HepG2 (cell line): ENCODE measurements around the gene KMT2A. TPM values are rescaled to one million over a fixed set of nuclear protein-coding genes. Genes with fewer than 3 reads are reported as not detected.

ENCODE experiments used
- EEA1 ChIP-seq: sonication (generic); formaldehyde crosslinking; IDR thresholded peaks from 2 replicates; pipeline ENCODE4 v1.5.1; 2020; ENCODE audit warnings: mild to moderate bottlenecking, missing genetic modification reagents, borderline replicate concordance
- GPN1 ChIP-seq: sonication (generic); formaldehyde crosslinking; IDR thresholded peaks from 2 replicates; pipeline ENCODE4 v1.5.1; 2020; ENCODE audit warnings: missing genetic modification reagents, borderline replicate concordance
- PPARG ChIP-seq: conservative IDR thresholded peaks from 2 replicates; pipeline ENCODE4 v1.6.1; 2016; ENCODE audit warnings: missing biosample characterization, missing genetic modification reagents
- SP5 ChIP-seq: IDR thresholded peaks from 2 replicates; pipeline ENCODE4 v1.6.1; 2016; ENCODE audit warnings: low read depth, borderline replicate concordance
- ZNF20 ChIP-seq: sonication (generic); formaldehyde crosslinking; IDR thresholded peaks from 2 replicates; pipeline ENCODE4 v1.4.0; 2020; ENCODE audit warnings: mild to moderate bottlenecking, moderate library complexity, missing genetic modification reagents
- ZNF34 ChIP-seq: sonication (generic); formaldehyde crosslinking; IDR thresholded peaks from 2 replicates; pipeline ENCODE4 v1.4.0; 2020; ENCODE audit warnings: mild to moderate bottlenecking, missing genetic modification reagents, borderline replicate concordance
- ZNF354B ChIP-seq: sonication (generic); formaldehyde crosslinking; IDR thresholded peaks from 2 replicates; pipeline ENCODE4 v1.8.0; 2022; ENCODE audit warnings: mild to moderate bottlenecking, missing genetic modification reagents
- ZNF460 ChIP-seq: sonication (generic); formaldehyde crosslinking; IDR thresholded peaks from 2 replicates; pipeline ENCODE4 v1.5.1; 2020; ENCODE audit warnings: missing genetic modification reagents, mild to moderate bottlenecking, borderline replicate concordance
- ZNF577 ChIP-seq: sonication (generic); formaldehyde crosslinking; IDR thresholded peaks from 2 replicates; pipeline ENCODE4 v1.4.0; 2020; ENCODE audit warnings: mild to moderate bottlenecking, low read depth, missing genetic modification reagents, borderline replicate concordance
- ZNF724P ChIP-seq: sonication (generic); formaldehyde crosslinking; IDR thresholded peaks from 2 replicates; pipeline ENCODE4 v1.8.0; 2022; ENCODE audit warnings: missing genetic modification reagents, borderline replicate concordance
- ZNF746 ChIP-seq: sonication (generic); formaldehyde crosslinking; IDR thresholded peaks from 2 replicates; pipeline ENCODE4 v1.8.0; 2022; ENCODE audit warnings: mild to moderate bottlenecking, missing genetic modification reagents
- ZNF891 ChIP-seq: sonication (generic); formaldehyde crosslinking; IDR thresholded peaks from 2 replicates; pipeline ENCODE4 v1.5.0; 2020; ENCODE audit warnings: mild to moderate bottlenecking, missing genetic modification reagents
- polyA plus RNA-seq, 8 experiments: library from polyadenylated mRNA; depleted of rRNA in 3 of 8; stranded (reverse) in 7 of 8; unstranded in 1 of 8; fragments of >200 nt; fragmentation: Illumina TruSeq in 4 of 8; extraction: Trizol in 4 of 8; gene quantifications; 2 replicates each; pipeline versions ENCODE4 v1.2.1 to v1.2.3, GENCODE V29; 2011 to 2016; ENCODE audit warnings: low read depth in 4 of 8, missing spikeins in 1 of 8, mixed read lengths in 1 of 8; ENCODE audit not compliant: insufficient read depth in 1 of 8
- total RNA-seq, 5 experiments: library from RNA; depleted of rRNA; stranded (reverse); fragments of >200 nt; fragmentation: Illumina TruSeq; extraction: Trizol; gene quantifications; 2 replicates each; pipeline ENCODE4 v1.2.3, GENCODE V29; 2016; ENCODE audit warnings: low read depth in 1 of 5
- TF ChIP-seq, protein P1 (sequence below): sonication (generic); formaldehyde crosslinking; IDR thresholded peaks from 2 replicates; pipeline ENCODE4 v1.5.0; 2020; ENCODE audit warnings: mild to moderate bottlenecking, missing genetic modification reagents
- TF ChIP-seq, protein P2 (sequence below): sonication (generic); formaldehyde crosslinking; IDR thresholded peaks from 2 replicates; pipeline ENCODE4 v1.8.1; 2023; ENCODE audit warnings: mild to moderate bottlenecking, missing genetic modification reagents, borderline replicate concordance
- TF ChIP-seq, protein P3 (sequence below): sonication (generic); formaldehyde crosslinking; IDR thresholded peaks from 2 replicates; pipeline ENCODE4 v1.5.0; 2020; ENCODE audit warnings: mild to moderate bottlenecking, missing genetic modification reagents, borderline replicate concordance
- TF ChIP-seq, protein P4 (sequence below): sonication (generic); formaldehyde crosslinking; IDR thresholded peaks from 2 replicates; pipeline ENCODE4 v1.5.1; 2020; ENCODE audit warnings: missing genetic modification reagents, mild to moderate bottlenecking, borderline replicate concordance

KMT2A gene
- total and polyA plus RNA-seq, 2 of the 13 experiments (the other 11 are each of a cell fraction or from before 2014, with no cell fraction given), result 12.4 to 20.0 TPM

DNA sequence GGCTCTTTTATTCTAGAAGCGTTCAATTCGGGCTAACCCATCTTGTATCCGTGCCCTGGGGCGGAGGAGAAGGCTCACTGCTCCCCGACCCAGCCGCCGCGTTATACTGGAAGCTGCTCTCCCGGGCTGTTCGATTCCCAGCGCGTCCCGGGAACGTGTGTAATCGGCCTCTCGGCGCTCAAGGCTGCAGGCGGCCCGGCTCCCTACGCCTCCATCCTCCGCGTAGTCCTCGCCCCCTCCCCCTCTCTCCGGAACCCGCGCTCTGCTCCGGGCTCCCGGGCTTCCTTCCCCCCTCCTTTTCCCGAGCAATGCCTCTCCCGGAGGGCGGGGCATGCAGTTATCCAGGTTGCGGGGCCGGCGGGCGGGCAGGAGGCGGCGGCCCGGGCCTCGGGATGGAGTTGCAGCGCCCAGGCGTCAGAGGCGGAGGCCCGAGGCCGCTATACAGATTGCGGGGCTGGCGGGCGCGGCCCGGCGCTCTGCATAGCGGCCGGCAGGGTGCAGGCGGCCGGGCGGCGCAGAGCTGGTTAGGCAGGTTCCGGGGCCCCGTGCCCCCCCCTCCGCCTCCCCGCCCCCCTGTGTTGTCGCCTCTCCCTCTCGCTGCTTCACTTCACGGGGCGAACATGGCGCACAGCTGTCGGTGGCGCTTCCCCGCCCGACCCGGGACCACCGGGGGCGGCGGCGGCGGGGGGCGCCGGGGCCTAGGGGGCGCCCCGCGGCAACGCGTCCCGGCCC lies at the start of gene KMT2A (continued):
- TF ChIP-seq ZNF34 (no peak), ZNF354B (CRISPR knock-in tag) (no peak), SP5 (0 out of 2 replicates have a peak, but pooled peaks have one; percentile 35), ZNF577 (CRISPR knock-in tag) (no peak), ZNF891 (CRISPR knock-in tag) (no peak), ZNF746 (peak; percentile 85), ZNF20 (CRISPR knock-in tag) (no peak), ZNF460 (CRISPR knock-in tag) (no peak), PPARG (CRISPR knock-in tag) (no peak), EEA1 (no peak), GPN1 (CRISPR knock-in tag) (no peak), ZNF724P (CRISPR knock-in tag) (no peak)
- TF ChIP-seq, protein P1, sequence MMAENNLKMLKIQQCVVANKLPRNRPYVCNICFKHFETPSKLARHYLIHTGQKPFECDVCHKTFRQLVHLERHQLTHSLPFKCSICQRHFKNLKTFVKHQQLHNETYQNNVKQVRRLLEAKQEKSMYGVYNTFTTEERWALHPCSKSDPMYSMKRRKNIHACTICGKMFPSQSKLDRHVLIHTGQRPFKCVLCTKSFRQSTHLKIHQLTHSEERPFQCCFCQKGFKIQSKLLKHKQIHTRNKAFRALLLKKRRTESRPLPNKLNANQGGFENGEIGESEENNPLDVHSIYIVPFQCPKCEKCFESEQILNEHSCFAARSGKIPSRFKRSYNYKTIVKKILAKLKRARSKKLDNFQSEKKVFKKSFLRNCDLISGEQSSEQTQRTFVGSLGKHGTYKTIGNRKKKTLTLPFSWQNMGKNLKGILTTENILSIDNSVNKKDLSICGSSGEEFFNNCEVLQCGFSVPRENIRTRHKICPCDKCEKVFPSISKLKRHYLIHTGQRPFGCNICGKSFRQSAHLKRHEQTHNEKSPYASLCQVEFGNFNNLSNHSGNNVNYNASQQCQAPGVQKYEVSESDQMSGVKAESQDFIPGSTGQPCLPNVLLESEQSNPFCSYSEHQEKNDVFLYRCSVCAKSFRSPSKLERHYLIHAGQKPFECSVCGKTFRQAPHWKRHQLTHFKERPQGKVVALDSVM (CRISPR knock-in tag), result peak; percentile 43; the same call in 1 of the 2 replicates
- TF ChIP-seq, protein P2, sequence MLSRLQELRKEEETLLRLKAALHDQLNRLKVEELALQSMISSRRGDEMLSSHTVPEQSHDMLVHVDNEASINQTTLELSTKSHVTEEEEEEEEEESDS, result no peak
- TF ChIP-seq, protein P3, sequence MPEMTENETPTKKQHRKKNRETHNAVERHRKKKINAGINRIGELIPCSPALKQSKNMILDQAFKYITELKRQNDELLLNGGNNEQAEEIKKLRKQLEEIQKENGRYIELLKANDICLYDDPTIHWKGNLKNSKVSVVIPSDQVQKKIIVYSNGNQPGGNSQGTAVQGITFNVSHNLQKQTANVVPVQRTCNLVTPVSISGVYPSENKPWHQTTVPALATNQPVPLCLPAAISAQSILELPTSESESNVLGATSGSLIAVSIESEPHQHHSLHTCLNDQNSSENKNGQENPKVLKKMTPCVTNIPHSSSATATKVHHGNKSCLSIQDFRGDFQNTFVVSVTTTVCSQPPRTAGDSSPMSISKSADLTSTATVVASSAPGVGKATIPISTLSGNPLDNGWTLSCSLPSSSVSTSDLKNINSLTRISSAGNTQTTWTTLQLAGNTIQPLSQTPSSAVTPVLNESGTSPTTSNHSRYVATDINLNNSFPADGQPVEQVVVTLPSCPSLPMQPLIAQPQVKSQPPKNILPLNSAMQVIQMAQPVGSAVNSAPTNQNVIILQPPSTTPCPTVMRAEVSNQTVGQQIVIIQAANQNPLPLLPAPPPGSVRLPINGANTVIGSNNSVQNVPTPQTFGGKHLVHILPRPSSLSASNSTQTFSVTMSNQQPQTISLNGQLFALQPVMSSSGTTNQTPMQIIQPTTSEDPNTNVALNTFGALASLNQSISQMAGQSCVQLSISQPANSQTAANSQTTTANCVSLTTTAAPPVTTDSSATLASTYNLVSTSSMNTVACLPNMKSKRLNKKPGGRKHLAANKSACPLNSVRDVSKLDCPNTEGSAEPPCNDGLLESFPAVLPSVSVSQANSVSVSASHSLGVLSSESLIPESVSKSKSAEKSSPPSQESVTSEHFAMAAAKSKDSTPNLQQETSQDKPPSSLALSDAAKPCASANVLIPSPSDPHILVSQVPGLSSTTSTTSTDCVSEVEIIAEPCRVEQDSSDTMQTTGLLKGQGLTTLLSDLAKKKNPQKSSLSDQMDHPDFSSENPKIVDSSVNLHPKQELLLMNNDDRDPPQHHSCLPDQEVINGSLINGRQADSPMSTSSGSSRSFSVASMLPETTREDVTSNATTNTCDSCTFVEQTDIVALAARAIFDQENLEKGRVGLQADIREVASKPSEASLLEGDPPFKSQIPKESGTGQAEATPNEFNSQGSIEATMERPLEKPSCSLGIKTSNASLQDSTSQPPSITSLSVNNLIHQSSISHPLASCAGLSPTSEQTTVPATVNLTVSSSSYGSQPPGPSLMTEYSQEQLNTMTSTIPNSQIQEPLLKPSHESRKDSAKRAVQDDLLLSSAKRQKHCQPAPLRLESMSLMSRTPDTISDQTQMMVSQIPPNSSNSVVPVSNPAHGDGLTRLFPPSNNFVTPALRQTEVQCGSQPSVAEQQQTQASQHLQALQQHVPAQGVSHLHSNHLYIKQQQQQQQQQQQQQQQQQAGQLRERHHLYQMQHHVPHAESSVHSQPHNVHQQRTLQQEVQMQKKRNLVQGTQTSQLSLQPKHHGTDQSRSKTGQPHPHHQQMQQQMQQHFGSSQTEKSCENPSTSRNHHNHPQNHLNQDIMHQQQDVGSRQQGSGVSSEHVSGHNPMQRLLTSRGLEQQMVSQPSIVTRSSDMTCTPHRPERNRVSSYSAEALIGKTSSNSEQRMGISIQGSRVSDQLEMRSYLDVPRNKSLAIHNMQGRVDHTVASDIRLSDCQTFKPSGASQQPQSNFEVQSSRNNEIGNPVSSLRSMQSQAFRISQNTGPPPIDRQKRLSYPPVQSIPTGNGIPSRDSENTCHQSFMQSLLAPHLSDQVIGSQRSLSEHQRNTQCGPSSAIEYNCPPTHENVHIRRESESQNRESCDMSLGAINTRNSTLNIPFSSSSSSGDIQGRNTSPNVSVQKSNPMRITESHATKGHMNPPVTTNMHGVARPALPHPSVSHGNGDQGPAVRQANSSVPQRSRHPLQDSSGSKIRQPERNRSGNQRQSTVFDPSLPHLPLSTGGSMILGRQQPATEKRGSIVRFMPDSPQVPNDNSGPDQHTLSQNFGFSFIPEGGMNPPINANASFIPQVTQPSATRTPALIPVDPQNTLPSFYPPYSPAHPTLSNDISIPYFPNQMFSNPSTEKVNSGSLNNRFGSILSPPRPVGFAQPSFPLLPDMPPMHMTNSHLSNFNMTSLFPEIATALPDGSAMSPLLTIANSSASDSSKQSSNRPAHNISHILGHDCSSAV (CRISPR knock-in tag), result no peak
- TF ChIP-seq, protein P4, sequence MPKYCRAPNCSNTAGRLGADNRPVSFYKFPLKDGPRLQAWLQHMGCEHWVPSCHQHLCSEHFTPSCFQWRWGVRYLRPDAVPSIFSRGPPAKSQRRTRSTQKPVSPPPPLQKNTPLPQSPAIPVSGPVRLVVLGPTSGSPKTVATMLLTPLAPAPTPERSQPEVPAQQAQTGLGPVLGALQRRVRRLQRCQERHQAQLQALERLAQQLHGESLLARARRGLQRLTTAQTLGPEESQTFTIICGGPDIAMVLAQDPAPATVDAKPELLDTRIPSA (CRISPR knock-in tag), result no peak
